Thymus (tissue), 11 donors: ENCODE results near the gene TYSND1. TPM values are rescaled to one million over a fixed set of nuclear protein-coding genes. Genes with fewer than 3 reads are reported as not detected.
"Not testable (repeated sequence)": the region's sequence is repeated elsewhere in the genome, so short reads cannot be mapped to it uniquely, and the experiment has no call there.

Experiments
- DNase-seq, 9 donors: peaks; one replicate each; pipeline ENCODE4 v3.0.0-alpha.2; 2013; ENCODE audit warnings: low spot score in 9 of 9, low read depth in 6 of 9, missing footprints in 1 of 9
- H3K27ac ChIP-seq, 2 donors: one replicate each; pipeline ENCODE4 v1.5.1; 2013; ENCODE audit warnings: control low read depth in 1 of 2, low read depth in 1 of 2, low read length in 1 of 2, mild to moderate bottlenecking in 1 of 2, moderate library complexity in 1 of 2
- H3K27me3 ChIP-seq, 2 donors: one replicate each; pipeline ENCODE4 v1.5.1; 2013; ENCODE audit warnings: low read length in 1 of 2; ENCODE audit not compliant: control insufficient read depth in 2 of 2, insufficient read depth in 1 of 2
- H3K36me3 ChIP-seq, 2 donors: one replicate each; pipeline ENCODE4 v1.5.1; 2013; ENCODE audit warnings: low read length in 1 of 2, mild to moderate bottlenecking in 1 of 2, moderate library complexity in 1 of 2; ENCODE audit not compliant: control insufficient read depth in 2 of 2, insufficient read depth in 2 of 2
- H3K4me1 ChIP-seq, 2 donors: one replicate each; pipeline ENCODE4 v1.5.1; 2013; ENCODE audit warnings: low read length in 2 of 2; ENCODE audit not compliant: control insufficient read depth in 2 of 2, insufficient read depth in 2 of 2
- H3K4me3 ChIP-seq, 2 donors: one replicate each; pipeline ENCODE4 v1.5.1; 2013; ENCODE audit warnings: low read length in 2 of 2, control low read depth in 1 of 2, mild to moderate bottlenecking in 1 of 2
- H3K9me3 ChIP-seq, 2 donors: one replicate each; pipeline ENCODE4 v1.5.1; 2013; ENCODE audit warnings: low read length in 1 of 2, mild to moderate bottlenecking in 1 of 2; ENCODE audit not compliant: control insufficient read depth in 2 of 2, insufficient read depth in 1 of 2
- WGBS: extraction: QIAGEN DNeasy Blood & Tissue Kit; methylation state at CpG from one replicate; pipeline ENCODE4 v1.1.7; 2013; 5-methylcytosine and 5-hydroxymethylcytosine counted together
- polyA plus RNA-seq: library from polyadenylated mRNA; stranded (reverse); fragments of 200-250 nt; gene quantifications from one replicate; pipeline ENCODE4 v1.2.3, GENCODE V29; 2013
- total RNA-seq: library from RNA; stranded (reverse); fragments of 120-200 nt; gene quantifications from one replicate; pipeline ENCODE4 v1.2.4, GENCODE V29; 2013
- donor health status: healthy.

The TYSND1 gene
- total and polyA plus RNA-seq, 2 donors, result 8.1 to 18.1 TPM

GRCh38 chr10:70111496-70111895 is 35.0 kb downstream of the TYSND1 start:
- no peak for DNase-seq
- no peaks in the 10 kb centered on the region for H3K9me3 ChIP-seq
- H3K27ac ChIP-seq, result no peak overlapping the region
- no peaks in the 10 kb centered on the region for H3K4me1 ChIP-seq
- WGBS, result 97% methylated on average over 22 of the region's 22 CpGs
- H3K27me3 ChIP-seq, result no peaks in the 10 kb centered on the region
- H3K4me3 ChIP-seq, result no peak overlapping the region
- H3K36me3 ChIP-seq, result no peaks in the 10 kb centered on the region

GRCh38 chr10:70109064-70109729 is 37.3 kb downstream of the TYSND1 start:
- no peak overlapping the region for H3K27ac ChIP-seq
- H3K27me3 ChIP-seq, result no peaks in the 10 kb centered on the region
- H3K4me3 ChIP-seq, result no peak overlapping the region
- H3K9me3 ChIP-seq, result no peaks in the 10 kb centered on the region
- DNase-seq, result no peak
- no peaks in the 10 kb centered on the region for H3K4me1 ChIP-seq
- no peaks in the 10 kb centered on the region for H3K36me3 ChIP-seq
- WGBS, result 99% methylated on average over 18 of the region's 18 CpGs

- H3K4me3 ChIP-seq, result no peak overlapping the region
- 92% methylated on average over 22 of the region's 22 CpGs for WGBS
- H3K9me3 ChIP-seq, result no peaks in the 10 kb centered on the region
- no peak for DNase-seq
- H3K27me3 ChIP-seq, result no peaks in the 10 kb centered on the region
- no peak overlapping the region for H3K27ac ChIP-seq
- H3K4me1 ChIP-seq, result no peaks in the 10 kb centered on the region
- H3K36me3 ChIP-seq, result no peaks in the 10 kb centered on the region
These were observed 39.3 kb downstream of the TYSND1 start for GRCh38 chr10:70106958-70107791.

GRCh38 chr10:70101668-70102067 is 44.8 kb downstream of the TYSND1 start:
- Histone ChIP-seq H3K36me3 (no peaks in the 10 kb centered on the region), H3K4me3 (no peak overlapping the region), H3K27ac (no peak overlapping the region), H3K9me3 (no peaks in the 10 kb centered on the region), H3K27me3 (no peaks in the 10 kb centered on the region), H3K4me1 (no peaks in the 10 kb centered on the region)
- no peak for DNase-seq
- WGBS, result 79% methylated on average over 3 of the region's 3 CpGs

GRCh38 chr10:70101068-70101562 is 45.4 kb downstream of the TYSND1 start:
- WGBS, result 82% methylated on average over 11 of the region's 11 CpGs
- H3K27ac ChIP-seq, H3K36me3 ChIP-seq: not testable (repeated sequence)

GRCh38 chr10:70098271-70098670 is 48.2 kb downstream of the TYSND1 start:
- Histone ChIP-seq H3K27me3 (no peaks in the 10 kb centered on the region), H3K27ac (no peak overlapping the region), H3K4me1 (peaks cover 0 to 3% of the 10 kb centered on the region in 2 donors), H3K4me3 (no peak overlapping the region), H3K36me3 (no peaks in the 10 kb centered on the region), H3K9me3 (no peaks in the 10 kb centered on the region)
- 97% methylated on average over 3 of the region's 3 CpGs for WGBS
- DNase-seq, result no peak

More at GRCh38 chr10:70101068-70101562, 45.4 kb downstream of the TYSND1 start:
- not testable (repeated sequence) for H3K4me3 ChIP-seq, DNase-seq, H3K9me3 ChIP-seq, H3K27me3 ChIP-seq, H3K4me1 ChIP-seq

- no peak overlapping the region for H3K4me3 ChIP-seq
- H3K4me1 ChIP-seq, result peaks cover 0 to 5% of the 10 kb centered on the region in 2 donors
- no peak for DNase-seq
- no peaks in the 10 kb centered on the region for H3K27me3 ChIP-seq
- no peaks in the 10 kb centered on the region for H3K9me3 ChIP-seq
- no peak overlapping the region for H3K27ac ChIP-seq
- H3K36me3 ChIP-seq, result no peaks in the 10 kb centered on the region
These were observed 49.0 kb downstream of the TYSND1 start for GRCh38 chr10:70097459-70097858.

GRCh38 chr10:70096705-70097420 is 49.6 kb downstream of the TYSND1 start:
- WGBS, result 97% methylated on average over 5 of the region's 5 CpGs
- Histone ChIP-seq H3K27me3 (no peaks in the 10 kb centered on the region), H3K4me1 (peaks cover 0 to 5% of the 10 kb centered on the region in 2 donors), H3K27ac (no peak overlapping the region), H3K36me3 (no peaks in the 10 kb centered on the region), H3K9me3 (no peaks in the 10 kb centered on the region), H3K4me3 (no peak overlapping the region)
- DNase-seq, result no peak
